Nephron progenitor cell (in vitro differentiated cells): Measurements from ENCODE around the gene ULK3.

Experiments
- DNase-seq: peaks from one replicate; pipeline ENCODE4 v3.0.0; 2021
- H3K27ac Mint-ChIP-seq: 2 replicates; pipeline ENCODE4 v1.8.0; 2021; ENCODE audit warnings: mild to moderate bottlenecking, moderate library complexity, mixed read lengths
- H3K27me3 Mint-ChIP-seq: 2 replicates; pipeline ENCODE4 v1.8.0; 2021; ENCODE audit warnings: mild to moderate bottlenecking, low read depth, mixed read lengths; ENCODE audit not compliant: poor library complexity
- H3K36me3 Mint-ChIP-seq: 2 replicates; pipeline ENCODE4 v1.8.0; 2021; ENCODE audit warnings: low read depth, mixed read lengths
- H3K4me1 Mint-ChIP-seq: 2 replicates; pipeline ENCODE4 v1.8.0; 2021; ENCODE audit warnings: mixed read lengths
- H3K4me3 Mint-ChIP-seq: 2 replicates; pipeline ENCODE4 v1.8.0; 2021; ENCODE audit warnings: mild to moderate bottlenecking, moderate library complexity, mixed read lengths
- H3K9me3 Mint-ChIP-seq: 2 replicates; pipeline ENCODE4 v1.8.0; 2021; ENCODE audit warnings: mild to moderate bottlenecking, moderate library complexity, mixed read lengths
- TF ChIP-seq, protein P1 (sequence below): fragments of 200-600 bp; sonication (generic); IDR thresholded peaks from 2 replicates; pipeline ENCODE4 v1.5.0; 2021; ENCODE audit warnings: antibody characterized with exemption

Gene ULK3

DNA sequence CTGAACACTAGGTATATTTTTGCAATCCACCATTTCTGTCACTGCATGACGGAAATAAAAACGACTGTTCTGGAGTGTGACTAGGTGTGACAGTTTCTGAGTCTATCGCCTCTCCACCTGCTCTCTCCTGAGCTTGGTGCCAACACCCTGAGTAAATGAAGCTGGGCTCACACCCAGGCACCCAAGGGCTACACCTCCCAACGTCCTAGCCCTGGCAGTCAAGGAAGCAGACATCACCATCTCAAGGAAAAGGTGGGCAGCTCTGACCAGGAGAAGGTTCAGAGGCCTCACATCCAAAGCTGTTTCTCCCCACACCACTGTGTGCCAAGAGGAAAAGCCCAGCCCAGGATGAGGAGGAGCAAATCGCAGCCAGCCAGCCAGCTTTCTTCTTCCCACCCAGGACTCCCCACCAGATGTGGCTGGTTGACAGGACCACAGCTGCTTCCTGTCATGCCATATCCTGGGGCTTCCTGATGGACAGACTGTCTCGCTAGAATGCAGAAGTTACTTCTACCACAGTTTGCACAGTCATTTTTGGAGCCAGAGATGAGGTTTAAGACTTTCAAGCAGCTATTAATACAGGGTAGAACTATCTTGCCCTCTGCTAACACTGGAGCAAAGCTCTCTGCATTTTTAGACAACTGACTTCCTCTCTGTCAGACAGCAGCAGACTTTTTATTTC, 26.9 kb upstream of the ULK3 start:
- no peak overlapping the region for H3K27ac Mint-ChIP-seq
- H3K36me3 Mint-ChIP-seq = peaks cover 15% of the 10 kb centered on the region
- peak overlapping the region; percentile 11 for H3K4me3 Mint-ChIP-seq
- peaks cover 2% of the 10 kb centered on the region for H3K27me3 Mint-ChIP-seq
- TF ChIP-seq, protein P1, sequence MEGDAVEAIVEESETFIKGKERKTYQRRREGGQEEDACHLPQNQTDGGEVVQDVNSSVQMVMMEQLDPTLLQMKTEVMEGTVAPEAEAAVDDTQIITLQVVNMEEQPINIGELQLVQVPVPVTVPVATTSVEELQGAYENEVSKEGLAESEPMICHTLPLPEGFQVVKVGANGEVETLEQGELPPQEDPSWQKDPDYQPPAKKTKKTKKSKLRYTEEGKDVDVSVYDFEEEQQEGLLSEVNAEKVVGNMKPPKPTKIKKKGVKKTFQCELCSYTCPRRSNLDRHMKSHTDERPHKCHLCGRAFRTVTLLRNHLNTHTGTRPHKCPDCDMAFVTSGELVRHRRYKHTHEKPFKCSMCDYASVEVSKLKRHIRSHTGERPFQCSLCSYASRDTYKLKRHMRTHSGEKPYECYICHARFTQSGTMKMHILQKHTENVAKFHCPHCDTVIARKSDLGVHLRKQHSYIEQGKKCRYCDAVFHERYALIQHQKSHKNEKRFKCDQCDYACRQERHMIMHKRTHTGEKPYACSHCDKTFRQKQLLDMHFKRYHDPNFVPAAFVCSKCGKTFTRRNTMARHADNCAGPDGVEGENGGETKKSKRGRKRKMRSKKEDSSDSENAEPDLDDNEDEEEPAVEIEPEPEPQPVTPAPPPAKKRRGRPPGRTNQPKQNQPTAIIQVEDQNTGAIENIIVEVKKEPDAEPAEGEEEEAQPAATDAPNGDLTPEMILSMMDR = no peak
- H3K4me1 Mint-ChIP-seq = peaks cover 39% of the 10 kb centered on the region
- DNase-seq = no peak
- peaks cover 6% of the 10 kb centered on the region for H3K9me3 Mint-ChIP-seq

DNA sequence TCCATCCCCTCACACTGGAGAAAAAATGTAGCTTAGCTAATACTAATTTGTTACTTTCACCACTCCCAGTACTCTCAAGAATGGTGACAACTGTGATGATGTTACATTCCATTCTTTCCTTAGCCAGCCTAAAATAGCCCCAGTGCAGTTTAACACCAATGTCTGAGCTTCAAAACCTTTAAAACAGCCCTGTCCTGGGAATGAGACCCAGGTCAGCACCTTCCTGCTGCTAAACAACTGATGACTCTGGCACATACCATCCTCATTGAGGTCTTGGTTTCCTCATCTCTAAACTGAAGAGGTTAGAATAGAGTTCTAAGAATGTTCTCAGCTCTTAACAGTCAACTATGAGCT, 26.4 kb upstream of the ULK3 start:
- DNase-seq = no peak
- H3K9me3 Mint-ChIP-seq = peaks cover 6% of the 10 kb centered on the region
- peaks cover 15% of the 10 kb centered on the region for H3K36me3 Mint-ChIP-seq
- peaks cover 39% of the 10 kb centered on the region for H3K4me1 Mint-ChIP-seq
- no peak overlapping the region for H3K27ac Mint-ChIP-seq
- TF ChIP-seq, protein P1 = no peak
- no peak overlapping the region for H3K4me3 Mint-ChIP-seq
- peaks cover 2% of the 10 kb centered on the region for H3K27me3 Mint-ChIP-seq

DNA sequence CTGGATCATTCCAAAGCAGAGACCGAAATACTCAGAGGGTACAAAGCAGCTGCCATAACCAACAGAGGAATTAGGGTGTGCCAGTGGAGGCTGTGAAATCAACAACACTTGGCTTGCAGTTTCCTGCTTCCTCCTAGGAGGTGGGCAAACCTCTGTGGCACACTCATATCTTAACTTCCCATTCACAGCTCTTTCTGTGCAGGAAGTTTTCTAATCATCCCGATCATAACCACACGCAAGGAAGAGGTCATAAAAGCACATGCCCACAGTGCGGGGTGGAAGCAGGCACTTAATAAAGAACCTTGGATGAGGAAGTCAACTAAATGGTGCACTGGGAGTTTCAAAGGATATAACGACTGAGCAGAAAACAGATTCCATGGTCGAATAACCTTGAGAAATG, 25.1 kb upstream of the ULK3 start:
- H3K4me3 Mint-ChIP-seq = no peak overlapping the region
- no peak for DNase-seq
- peaks cover 15% of the 10 kb centered on the region for H3K36me3 Mint-ChIP-seq
- TF ChIP-seq, protein P1 = no peak
- peaks cover 6% of the 10 kb centered on the region for H3K9me3 Mint-ChIP-seq
- H3K27ac Mint-ChIP-seq = no peak overlapping the region
- peaks cover 39% of the 10 kb centered on the region for H3K4me1 Mint-ChIP-seq
- H3K27me3 Mint-ChIP-seq = peaks cover 2% of the 10 kb centered on the region

DNA sequence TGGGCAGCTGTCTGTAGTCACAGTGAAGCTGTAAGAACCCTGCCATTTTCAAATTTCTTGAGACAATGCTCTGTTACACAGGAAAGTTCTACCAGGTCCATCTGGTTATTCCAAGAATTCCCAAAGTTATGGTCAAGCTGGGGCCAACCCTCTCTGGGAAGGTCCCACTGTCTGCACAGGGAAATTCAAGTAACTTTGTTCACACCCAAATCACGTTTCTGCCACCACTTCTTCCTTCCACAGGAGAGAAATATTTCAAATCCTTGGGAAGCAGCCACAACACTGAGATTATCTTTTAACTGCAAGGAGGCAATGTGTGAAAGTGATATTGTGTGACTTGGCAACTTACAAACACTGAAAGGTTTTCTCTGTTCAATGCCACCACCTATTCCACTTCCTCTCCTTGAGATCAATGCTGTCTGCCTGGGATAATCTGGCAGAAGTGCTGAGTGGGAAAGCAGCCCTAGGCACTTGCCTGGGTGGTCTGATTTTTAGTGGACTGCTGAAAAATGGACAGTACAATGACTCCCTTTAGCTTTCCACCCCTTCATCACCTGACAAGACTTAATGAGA, 24.6 kb upstream of the ULK3 start:
- Mint-ChIP-seq H3K36me3 (peaks cover 15% of the 10 kb centered on the region), H3K4me1 (peaks cover 34% of the 10 kb centered on the region), H3K4me3 (no peak overlapping the region), H3K27ac (no peak overlapping the region), H3K9me3 (peaks cover 6% of the 10 kb centered on the region), H3K27me3 (peaks cover 2% of the 10 kb centered on the region)
- TF ChIP-seq, protein P1 = no peak
- DNase-seq = no peak

DNA sequence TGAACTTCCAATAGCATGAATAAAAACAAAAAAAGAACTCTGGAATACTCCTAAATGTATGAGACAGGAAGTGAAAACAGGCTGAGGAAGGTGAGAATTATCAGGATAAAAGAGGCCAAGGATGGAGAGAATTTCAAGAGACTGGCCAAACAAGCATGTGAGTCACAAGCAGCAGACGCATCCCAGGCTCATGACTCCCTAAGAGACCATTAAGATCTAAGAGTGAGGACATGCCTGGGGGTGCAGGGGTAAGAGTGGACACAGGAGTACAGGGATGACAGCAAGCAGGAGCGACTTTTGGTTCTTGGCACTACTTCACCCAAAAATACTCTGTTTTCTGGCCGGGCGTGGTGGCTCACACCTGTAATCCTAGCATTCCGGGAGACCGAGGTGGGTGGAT, 23.1 kb upstream of the ULK3 start:
- Mint-ChIP-seq H3K36me3 (peaks cover 15% of the 10 kb centered on the region), H3K4me1 (peaks cover 29% of the 10 kb centered on the region), H3K27me3 (peaks cover 2% of the 10 kb centered on the region), H3K9me3 (peaks cover 6% of the 10 kb centered on the region), H3K4me3 (no peak overlapping the region), H3K27ac (no peak overlapping the region)
- DNase-seq = no peak
- TF ChIP-seq, protein P1 = no peak

DNA sequence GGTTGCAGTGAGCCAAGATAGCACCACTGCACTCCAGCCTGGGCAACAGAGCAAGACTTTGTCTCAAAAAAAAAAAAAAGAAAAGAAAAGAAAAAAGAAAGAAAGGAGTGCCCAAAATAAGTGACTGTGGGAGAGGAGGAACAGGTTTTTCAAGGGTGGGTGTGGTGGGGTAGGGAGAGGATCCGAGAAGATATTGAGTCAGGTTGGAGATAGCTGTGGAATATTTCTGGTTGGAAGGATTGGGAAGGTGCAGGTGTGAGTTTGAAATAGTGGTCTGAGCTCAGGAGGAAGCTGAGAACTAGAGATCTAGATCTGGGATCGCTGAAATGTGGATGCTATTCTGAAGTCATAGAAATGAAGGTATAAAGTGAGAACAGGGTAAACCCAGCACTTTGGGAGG, 22.4 kb upstream of the ULK3 start:
- Mint-ChIP-seq H3K36me3 (peaks cover 15% of the 10 kb centered on the region), H3K9me3 (peaks cover 6% of the 10 kb centered on the region), H3K27me3 (peaks cover 2% of the 10 kb centered on the region), H3K4me3 (no peak overlapping the region), H3K27ac (peak overlapping the region; percentile 18), H3K4me1 (peaks cover 23% of the 10 kb centered on the region)
- TF ChIP-seq, protein P1 = no peak
- DNase-seq = no peak
